H9 (cell line): ENCODE data around the gene F3. TPM values are rescaled to one million over a fixed set of nuclear protein-coding genes. Genes with fewer than 3 reads are reported as not detected.

Experiments used
- DNase-seq: peaks from one replicate; pipeline ENCODE4 v3.0.0-alpha.2; 2017
- H2AFZ ChIP-seq: one replicate; pipeline ENCODE4 v1.6.1; 2013; ENCODE audit warnings: mild to moderate bottlenecking, low read length, control low read depth, moderate library complexity
- H2AK5ac ChIP-seq: 2 replicates; pipeline ENCODE4 v1.6.1; 2013; ENCODE audit warnings: low read length, control low read depth, mixed read lengths; ENCODE audit not compliant: insufficient read length
- H2BK120ac ChIP-seq: one replicate; pipeline ENCODE4 v1.6.1; 2013; ENCODE audit warnings: low read depth, mild to moderate bottlenecking, low read length, control low read depth, inconsistent platforms; ENCODE audit not compliant: poor library complexity, severe bottlenecking
- H2BK12ac ChIP-seq: 2 replicates; pipeline ENCODE4 v1.6.1; 2013; ENCODE audit warnings: low read length, control low read depth, mixed read lengths, low read depth; ENCODE audit not compliant: insufficient read length
- H2BK15ac ChIP-seq: 2 replicates; pipeline ENCODE4 v1.6.1; 2013; ENCODE audit warnings: low read depth, low read length, control low read depth
- H2BK20ac ChIP-seq: one replicate; pipeline ENCODE4 v1.6.1; 2013; ENCODE audit warnings: low read depth, mild to moderate bottlenecking, low read length, control low read depth, inconsistent platforms; ENCODE audit not compliant: poor library complexity, severe bottlenecking
- H2BK5ac ChIP-seq: 2 replicates; pipeline ENCODE4 v1.6.1; 2013; ENCODE audit warnings: low read length, control low read depth, mixed read lengths; ENCODE audit not compliant: insufficient read length
- H3K14ac ChIP-seq: 2 replicates; pipeline ENCODE4 v1.6.1; 2013; ENCODE audit warnings: low read length, control low read depth; ENCODE audit not compliant: insufficient read depth
- H3K18ac ChIP-seq: 2 replicates; pipeline ENCODE4 v1.6.1; 2013; ENCODE audit warnings: low read depth, mild to moderate bottlenecking, mixed read lengths, low read length, control low read depth; ENCODE audit not compliant: insufficient read length
- H3K23ac ChIP-seq: 2 replicates; pipeline ENCODE4 v1.6.1; 2013; ENCODE audit warnings: low read length, control low read depth, mixed read lengths, low read depth; ENCODE audit not compliant: insufficient read length
- H3K23me2 ChIP-seq: 2 replicates; pipeline ENCODE4 v1.6.1; 2013; ENCODE audit warnings: low read depth, mild to moderate bottlenecking, mixed read lengths, low read length, control low read depth; ENCODE audit not compliant: insufficient read length, poor library complexity, severe bottlenecking
- H3K27ac ChIP-seq: 2 replicates; pipeline ENCODE4 v1.5.1; 2013; ENCODE audit warnings: low read length, control low read depth, mixed read lengths, low read depth; ENCODE audit not compliant: insufficient read length
- H3K27me3 ChIP-seq: 2 replicates; pipeline ENCODE4 v1.6.1; 2013; ENCODE audit warnings: low read length, control low read depth, inconsistent platforms; ENCODE audit not compliant: insufficient read depth
- H3K4ac ChIP-seq: 2 replicates; pipeline ENCODE4 v1.6.1; 2013; ENCODE audit warnings: low read depth, mild to moderate bottlenecking, control low read depth, inconsistent platforms, low read length, moderate library complexity
- H3K4me1 ChIP-seq: 2 replicates; pipeline ENCODE4 v1.6.1; 2013; ENCODE audit warnings: low read length, control low read depth, inconsistent platforms; ENCODE audit not compliant: insufficient read depth
- H3K4me2 ChIP-seq: 2 replicates; pipeline ENCODE4 v1.6.1; 2013; ENCODE audit warnings: low read length, control low read depth, mixed read lengths; ENCODE audit not compliant: insufficient read length, insufficient read depth
- H3K56ac ChIP-seq: 2 replicates; pipeline ENCODE4 v1.6.1; 2013; ENCODE audit warnings: low read depth, mild to moderate bottlenecking, mixed read lengths, low read length, control low read depth; ENCODE audit not compliant: insufficient read length
- H3K79me1 ChIP-seq: 2 replicates; pipeline ENCODE4 v1.6.1; 2013; ENCODE audit warnings: low read depth, mild to moderate bottlenecking, moderate library complexity, low read length, control low read depth, inconsistent platforms; ENCODE audit not compliant: insufficient read depth, poor library complexity, severe bottlenecking
- H3K79me2 ChIP-seq: 2 replicates; pipeline ENCODE4 v1.6.1; 2013; ENCODE audit warnings: low read length, control low read depth, inconsistent platforms; ENCODE audit not compliant: insufficient read depth
- H3K9ac ChIP-seq: 2 replicates; pipeline ENCODE4 v1.6.1; 2013; ENCODE audit warnings: low read length, control low read depth, mixed read lengths; ENCODE audit not compliant: insufficient read length; ENCODE audit errors: extremely low read depth
- H3K9me3 ChIP-seq: one replicate; pipeline ENCODE4 v1.6.1; 2013; ENCODE audit warnings: low read depth, low read length, inconsistent platforms; ENCODE audit not compliant: control insufficient read depth
- H3T11ph ChIP-seq: one replicate; pipeline ENCODE4 v1.6.1; 2013; ENCODE audit warnings: mild to moderate bottlenecking, low read length, control low read depth, inconsistent platforms
- H4K20me1 ChIP-seq: one replicate; pipeline ENCODE4 v1.6.1; 2013; ENCODE audit not compliant: control insufficient read depth, insufficient read length, insufficient read depth
- H4K5ac ChIP-seq: 2 replicates; pipeline ENCODE4 v1.6.1; 2013; ENCODE audit warnings: low read depth, mild to moderate bottlenecking, mixed read lengths, low read length, control low read depth; ENCODE audit not compliant: insufficient read length
- H4K8ac ChIP-seq: replicated peaks from 2 replicates; pipeline ENCODE4 v1.6.1; 2013; ENCODE audit warnings: low read length, control low read depth, mixed read lengths, low read depth; ENCODE audit not compliant: insufficient read length
- H4K91ac ChIP-seq: 2 replicates; pipeline ENCODE4 v1.6.1; 2013; ENCODE audit warnings: low read depth, mild to moderate bottlenecking, moderate library complexity, mixed read lengths, low read length, control low read depth; ENCODE audit not compliant: insufficient read length
- H3K27ac Mint-ChIP-seq, 3 experiments: 2 replicates in 2 of 3; 3 replicates in 1 of 3; pipeline ENCODE4 v1.8.0; 2020 to 2021; ENCODE audit warnings: mixed read lengths in 3 of 3, mild to moderate bottlenecking in 1 of 3, moderate library complexity in 1 of 3
- H3K27me3 Mint-ChIP-seq: 2 replicates; pipeline ENCODE4 v1.8.0; 2021; ENCODE audit warnings: low read depth, mild to moderate bottlenecking, moderate library complexity, mixed read lengths
- H3K36me3 Mint-ChIP-seq, 3 experiments: 2 replicates in 2 of 3; 3 replicates in 1 of 3; pipeline ENCODE4 v1.8.0; 2020 to 2021; ENCODE audit warnings: low read depth in 3 of 3, mixed read lengths in 3 of 3; ENCODE audit not compliant: insufficient read depth in 1 of 3
- H3K4me1 Mint-ChIP-seq, 2 experiments: 2 replicates each; pipeline ENCODE4 v1.8.0; 2020; ENCODE audit warnings: mixed read lengths in 2 of 2
- H3K4me3 Mint-ChIP-seq, 2 experiments: 2 replicates in 1 of 2; 3 replicates in 1 of 2; pipeline ENCODE4 v1.8.0; 2020 to 2021; ENCODE audit warnings: mild to moderate bottlenecking in 2 of 2, mixed read lengths in 2 of 2, moderate library complexity in 1 of 2
- H3K9me3 Mint-ChIP-seq, 2 experiments: 2 replicates in 1 of 2; 3 replicates in 1 of 2; pipeline ENCODE4 v1.8.0; 2020; ENCODE audit warnings: mild to moderate bottlenecking in 2 of 2, mixed read lengths in 2 of 2, moderate library complexity in 1 of 2
- WGBS: extraction: QIAGEN DNeasy Blood & Tissue Kit; methylation state at CpG from one replicate; pipeline ENCODE4 v1.1.7; 2013; ENCODE audit warnings: missing lambda C conversion rate, low lambda C conversion rate, mixed read lengths; ENCODE audit not compliant: insufficient read length; ENCODE audit errors: extremely low coverage; 5-methylcytosine and 5-hydroxymethylcytosine counted together
- total RNA-seq: library from RNA; stranded (reverse); gene quantifications from 2 replicates; pipeline ENCODE4 v1.2.1, GENCODE V29; 2021
- TF ChIP-seq, protein P1 (sequence below): fragments of 200-600 bp; sonication (generic); conservative IDR thresholded peaks from 3 replicates; pipeline ENCODE4 v1.8.0; 2021; ENCODE audit warnings: antibody characterized with exemption, mild to moderate bottlenecking

The F3 gene
- total RNA-seq, 1 experiment from 2014 or later = 21.7 TPM

DNA sequence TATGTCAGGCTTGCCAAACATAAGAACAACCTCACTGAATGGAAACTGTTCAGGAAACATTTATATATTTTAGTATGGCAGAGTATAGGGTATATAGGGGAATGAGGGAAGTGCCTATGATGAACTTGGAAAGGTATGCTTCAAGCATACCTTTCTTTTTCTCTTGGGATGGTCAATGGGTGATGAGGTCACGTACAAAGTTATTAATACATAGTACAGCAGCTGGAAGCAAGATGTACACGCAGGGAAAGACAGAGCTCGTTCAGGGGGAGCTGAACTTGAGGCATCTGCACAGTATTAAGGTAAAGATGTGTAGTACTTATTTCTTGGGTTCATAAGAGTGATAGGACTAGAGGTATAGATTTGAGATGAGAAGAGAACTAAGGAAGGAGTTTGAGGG is 61.9 kb downstream of the F3 start:
- no peak overlapping the region for H3K14ac ChIP-seq
- no peaks in the 10 kb centered on the region for H4K20me1 ChIP-seq
- H3K79me1 ChIP-seq = no peaks in the 10 kb centered on the region
- no peak overlapping the region for H3K4me3 Mint-ChIP-seq
- TF ChIP-seq, protein P1, sequence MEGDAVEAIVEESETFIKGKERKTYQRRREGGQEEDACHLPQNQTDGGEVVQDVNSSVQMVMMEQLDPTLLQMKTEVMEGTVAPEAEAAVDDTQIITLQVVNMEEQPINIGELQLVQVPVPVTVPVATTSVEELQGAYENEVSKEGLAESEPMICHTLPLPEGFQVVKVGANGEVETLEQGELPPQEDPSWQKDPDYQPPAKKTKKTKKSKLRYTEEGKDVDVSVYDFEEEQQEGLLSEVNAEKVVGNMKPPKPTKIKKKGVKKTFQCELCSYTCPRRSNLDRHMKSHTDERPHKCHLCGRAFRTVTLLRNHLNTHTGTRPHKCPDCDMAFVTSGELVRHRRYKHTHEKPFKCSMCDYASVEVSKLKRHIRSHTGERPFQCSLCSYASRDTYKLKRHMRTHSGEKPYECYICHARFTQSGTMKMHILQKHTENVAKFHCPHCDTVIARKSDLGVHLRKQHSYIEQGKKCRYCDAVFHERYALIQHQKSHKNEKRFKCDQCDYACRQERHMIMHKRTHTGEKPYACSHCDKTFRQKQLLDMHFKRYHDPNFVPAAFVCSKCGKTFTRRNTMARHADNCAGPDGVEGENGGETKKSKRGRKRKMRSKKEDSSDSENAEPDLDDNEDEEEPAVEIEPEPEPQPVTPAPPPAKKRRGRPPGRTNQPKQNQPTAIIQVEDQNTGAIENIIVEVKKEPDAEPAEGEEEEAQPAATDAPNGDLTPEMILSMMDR = no peak
- no peaks in the 10 kb centered on the region for H3K9me3 Mint-ChIP-seq
- H3K27ac ChIP-seq = no peak overlapping the region
- no peak overlapping the region for H2BK15ac ChIP-seq
- no peak for DNase-seq
- H2BK5ac ChIP-seq = no peak overlapping the region
- no peak overlapping the region for H4K91ac ChIP-seq
- H3K9me3 ChIP-seq = no peaks in the 10 kb centered on the region
- H3K36me3 Mint-ChIP-seq = peaks cover 2 to 13% (median 9%) of the 10 kb centered on the region in 3 experiments; a peak in 4 of 7 replicates
- no peaks in the 10 kb centered on the region for H3K27me3 ChIP-seq
- no peaks in the 10 kb centered on the region for H3K4me1 ChIP-seq
- H3K18ac ChIP-seq = no peak overlapping the region
- no peaks in the 10 kb centered on the region for H3K27me3 Mint-ChIP-seq
- H3K27ac Mint-ChIP-seq = peak overlapping the region in 1 of 3 experiments; percentile 3; a peak in 1 of 7 replicates
- H4K5ac ChIP-seq = no peak overlapping the region
- H2BK20ac ChIP-seq = no peak overlapping the region
- H2AK5ac ChIP-seq = no peak overlapping the region
- no peaks in the 10 kb centered on the region for H3K79me2 ChIP-seq
- no peak overlapping the region for H3K9ac ChIP-seq
- no peaks in the 10 kb centered on the region for H3K23me2 ChIP-seq
- H3K56ac ChIP-seq = no peak overlapping the region
- no peaks in the 10 kb centered on the region for H3K4me1 Mint-ChIP-seq
- no peak overlapping the region for H3K4ac ChIP-seq
- no peak overlapping the region for H3T11ph ChIP-seq
- H4K8ac ChIP-seq = no peak overlapping the region
- no peak overlapping the region for H2AFZ ChIP-seq
- H3K23ac ChIP-seq = no peak overlapping the region
- H2BK12ac ChIP-seq = no peak overlapping the region
- no peak overlapping the region for H3K4me2 ChIP-seq
- no peak overlapping the region for H2BK120ac ChIP-seq
- WGBS = no CpG with 5 or more reads among the region's 3 CpGs

Other genes starting within 250 kb of the F3 start
- gene ABCD3, start 123.4 kb downstream of the F3 start, total RNA-seq = 32.0 and 35.2 TPM in 2 replicates